GM12878 (cell line): ENCODE results near the gene PPP4R3B. TPM values are rescaled to one million over a fixed set of nuclear protein-coding genes. Genes with fewer than 3 reads are reported as not detected.

Experiments used
- ATAC-seq: fragments of 200-7000 bp; cut with Tn5 transposase; 3 replicates; pipeline ENCODE4 v1.9.1; 2020; ENCODE audit warnings: mild to moderate bottlenecking, moderate library complexity
- BruUV-seq: library from RNA; stranded (reverse); fragments of 400-500 nt; replicated peaks from 2 replicates; lab custom pipeline; 2021; lab: Mats Ljungman, UMichigan
- CTCF ChIA-PET: fragments of 300-600 bp; sonication (Branson Sonifier 250); formaldehyde crosslinking; extraction: SDS; loops from one replicate; lab custom pipeline; 2021; ENCODE audit warnings: inconsistent platforms; lab: Yijun Ruan, JAX
- POLR2A ChIA-PET: fragments of 350-600 bp; formaldehyde crosslinking; extraction: SDS; loops from one replicate; lab custom pipeline; 2021; ENCODE audit warnings: inconsistent platforms; lab: Charles Lee
- RAD21 ChIA-PET: fragments of 300-600 bp; sonication (Branson Sonifier 250); formaldehyde crosslinking; loops from one replicate; lab custom pipeline; 2023; ENCODE audit warnings: antibody characterized with exemption; ENCODE audit not compliant: unreplicated experiment; lab: Charles Lee
- SMC1A ChIA-PET: fragments of 300-600 bp; sonication (Branson Sonifier 250); formaldehyde crosslinking; loops from one replicate; lab custom pipeline; 2023; ENCODE audit not compliant: unreplicated experiment, uncharacterized antibody; lab: Charles Lee
- DNase-seq: peaks from one replicate; pipeline ENCODE4 v3.0.0-alpha.2; 2011; ENCODE audit warnings: low read depth, low spot score
- FAIRE-seq: peaks from 3 replicates; lab custom pipeline; 2011; peaks lifted over from hg19 to GRCh38; lab: Jason Lieb, UNC
- H2AFZ ChIP-seq: 2 replicates; pipeline ENCODE4 v1.6.0; 2011; ENCODE audit warnings: low read depth, low read length, control low read depth; ENCODE audit not compliant: control insufficient read depth
- H3K27ac ChIP-seq: 2 replicates; pipeline ENCODE4 v1.5.1; 2011; ENCODE audit warnings: control low read depth; ENCODE audit not compliant: control insufficient read depth, insufficient read depth
- H3K27me3 ChIP-seq, 2 experiments: replicated peaks in 1 of 2; 2 replicates each; pipeline versions ENCODE4 v1.6.0 to v1.6.1; 2011; ENCODE audit warnings: low read length in 1 of 2; ENCODE audit not compliant: control insufficient read depth in 2 of 2, insufficient read depth in 2 of 2
- H3K36me3 ChIP-seq, 2 experiments: 2 replicates each; pipeline ENCODE4 v1.5.1; 2011; ENCODE audit warnings: low read length in 1 of 2; ENCODE audit not compliant: control insufficient read depth in 2 of 2, insufficient read depth in 2 of 2
- H3K4me1 ChIP-seq: 2 replicates; pipeline ENCODE4 v1.6.1; 2011; ENCODE audit warnings: mild to moderate bottlenecking, low read length, moderate library complexity, mixed read lengths; ENCODE audit not compliant: control insufficient read depth, insufficient read depth
- H3K4me2 ChIP-seq: 2 replicates; pipeline ENCODE4 v1.6.0; 2011; ENCODE audit warnings: control low read depth; ENCODE audit not compliant: control insufficient read depth, insufficient read depth
- H3K4me3 ChIP-seq: fragments of 200-600 bp; sonication (generic); 2 replicates; pipeline ENCODE4 v1.5.1; 2016
- H3K79me2 ChIP-seq: 2 replicates; pipeline ENCODE4 v1.6.0; 2011; ENCODE audit warnings: low read length; ENCODE audit not compliant: control insufficient read depth, insufficient read depth
- H3K9ac ChIP-seq: 2 replicates; pipeline ENCODE4 v1.8.0; 2011; ENCODE audit warnings: low read length, control low read depth, mixed read lengths; ENCODE audit not compliant: control insufficient read depth, insufficient read depth
- H3K9me3 ChIP-seq: replicated peaks from 3 replicates; pipeline ENCODE4 v1.5.1; 2011; ENCODE audit warnings: mild to moderate bottlenecking, low read length; ENCODE audit not compliant: control insufficient read depth, insufficient read depth
- H4K20me1 ChIP-seq: 2 replicates; pipeline ENCODE4 v1.6.0; 2011; ENCODE audit not compliant: control insufficient read depth, insufficient read depth
- BACH1 ChIP-seq: fragments of 450-650 bp; IDR thresholded peaks from 2 replicates; pipeline ENCODE4 v1.6.1; 2017; ENCODE audit warnings: mild to moderate bottlenecking, borderline replicate concordance
- BCL11A ChIP-seq: IDR thresholded peaks from 2 replicates; pipeline ENCODE4 v1.6.1; 2011; ENCODE audit warnings: low read depth, low read length
- CBFB ChIP-seq: IDR thresholded peaks from 2 replicates; pipeline ENCODE4 v1.6.1; 2016; ENCODE audit warnings: antibody characterized with exemption, low read depth
- CBX5 ChIP-seq: sonication (generic); IDR thresholded peaks from 2 replicates; pipeline ENCODE4 v1.6.1; 2016; ENCODE audit warnings: low read depth, moderate library complexity, mild to moderate bottlenecking, inconsistent platforms
- CEBPB ChIP-seq, 2 experiments: fragments of 150-350 bp in 1 of 2; IDR thresholded peaks; 2 replicates each; pipeline ENCODE4 v1.6.1; 2012 to 2014; ENCODE audit warnings: low read depth in 2 of 2, low read length in 2 of 2, borderline replicate concordance in 1 of 2, inconsistent platforms in 1 of 2
- CHD1 ChIP-seq: IDR thresholded peaks from 2 replicates; pipeline ENCODE4 v1.6.1; 2012; ENCODE audit warnings: low read depth, low read length, improper control_type of control experiment
- CREM ChIP-seq: IDR thresholded peaks from 2 replicates; pipeline ENCODE4 v1.6.1; 2014; ENCODE audit warnings: antibody characterized with exemption, low read depth
- HSF1 ChIP-seq: fragments of 150-350 bp; IDR thresholded peaks from 2 replicates; pipeline ENCODE4 v1.6.1; 2014; ENCODE audit warnings: mild to moderate bottlenecking, low read depth, low read length
- KLF5 ChIP-seq: fragments of 450-650 bp; IDR thresholded peaks from 2 replicates; pipeline ENCODE4 v1.6.1; 2014; ENCODE audit warnings: mild to moderate bottlenecking; ENCODE audit not compliant: partially characterized antibody
- MLLT1 ChIP-seq: fragments of 450-650 bp; IDR thresholded peaks from 2 replicates; pipeline ENCODE4 v1.6.1; 2016; ENCODE audit warnings: mild to moderate bottlenecking
- NKRF ChIP-seq: fragments of 450-650 bp; conservative IDR thresholded peaks from 2 replicates; pipeline ENCODE4 v1.6.1; 2017; ENCODE audit warnings: mild to moderate bottlenecking, moderate library complexity
- RAD21 ChIP-seq: IDR thresholded peaks from 2 replicates; pipeline ENCODE4 v1.6.1; 2011; ENCODE audit warnings: mild to moderate bottlenecking, low read depth, low read length, moderate library complexity; ENCODE audit not compliant: insufficient read depth
- SRF ChIP-seq, 2 experiments: IDR thresholded peaks; 2 replicates each; pipeline ENCODE4 v1.6.1; 2011; ENCODE audit warnings: low read depth in 2 of 2, low read length in 2 of 2, mild to moderate bottlenecking in 1 of 2, moderate library complexity in 1 of 2
- TBL1XR1 ChIP-seq: IDR thresholded peaks from 2 replicates; pipeline ENCODE4 v1.6.1; 2012; ENCODE audit warnings: low read depth, low read length, improper control_type of control experiment
- TCF7 ChIP-seq: IDR thresholded peaks from 2 replicates; pipeline ENCODE4 v1.6.1; 2014; ENCODE audit warnings: antibody characterized with exemption, borderline replicate concordance
- ZBTB4 ChIP-seq: fragments of 450-650 bp; formaldehyde crosslinking; IDR thresholded peaks from 2 replicates; pipeline ENCODE4 v1.4.0; 2022; ENCODE audit warnings: mild to moderate bottlenecking, moderate library complexity
- ZNF207 ChIP-seq: fragments of 450-650 bp; IDR thresholded peaks from 2 replicates; pipeline ENCODE4 v1.6.1; 2014; ENCODE audit warnings: antibody characterized with exemption, mild to moderate bottlenecking, borderline replicate concordance
- ZNF622 ChIP-seq: fragments of 450-650 bp; IDR thresholded peaks from 2 replicates; pipeline ENCODE4 v1.6.1; 2017; ENCODE audit warnings: mild to moderate bottlenecking, inconsistent platforms
- WGBS: methylation state at CpG from one replicate; pipeline ENCODE4 v1.1.6; 2016; ENCODE audit warnings: low lambda C conversion rate; ENCODE audit not compliant: insufficient replicate concordance, insufficient coverage; ENCODE audit errors: missing lambda C conversion rate; 5-methylcytosine and 5-hydroxymethylcytosine counted together
- in situ Hi-C: fragments of 300-500 bp; cut with MboI; formaldehyde crosslinking; loops from 9 replicates; pipeline ENCODE4 v1.14.3; 2018; ENCODE audit warnings: mixed read lengths
- intact Hi-C: fragments of 100-400 bp; cut with micrococcal nuclease; formaldehyde crosslinking; loops from one replicate; pipeline ENCODE4 v1.14.2; 2022; ENCODE audit not compliant: unreplicated experiment
- polyA plus RNA-seq, 11 experiments: library from polyadenylated mRNA; depleted of rRNA in 4 of 11; unstranded in 6 of 11; stranded (reverse) in 5 of 11; fragments of >200 nt; fragmentation: Nextera tagmentation in 4 of 11; fragmentation: Illumina TruSeq in 1 of 11; extraction: Ambion mirVana in 4 of 11; extraction: Trizol in 1 of 11; gene quantifications; 1 replicate in 1 of 11; 2 replicates in 10 of 11; pipeline versions ENCODE4 v1.2.1 to v1.2.3, GENCODE V29; 2011 to 2016; ENCODE audit warnings: inconsistent platforms in 2 of 11, missing spikeins in 2 of 11, low read depth in 1 of 11
- total RNA-seq, 4 experiments: library from RNA; depleted of rRNA in 3 of 4; stranded (reverse); fragments of >200 nt in 3 of 4; fragmentation: Illumina TruSeq in 1 of 4; extraction: Trizol in 1 of 4; gene quantifications; 2 replicates each; pipeline versions ENCODE4 v1.2.1 to v1.2.3, GENCODE V29; 2013 to 2021

Gene PPP4R3B
- total and polyA plus RNA-seq, 10 of the 15 experiments (the other 5 are each of a cell fraction or from before 2014, with no cell fraction given): 10.9 to 70.1 (median 49.2) TPM

- no peaks in the 10 kb centered on the region for H3K27me3 ChIP-seq
- CTCF ChIA-PET: interaction anchor here (0.9 kb wide), 2 partner anchors 10 to 15 kb away, joined by 3 read pairs; no protein-coding TSS in a partner anchor
- no peak overlapping the region for H3K9ac ChIP-seq
- intact Hi-C loops (loop anchor here (10.0 kb wide), 2 partner anchors 327 to 1037 kb away; no protein-coding TSS in a partner anchor), in situ Hi-C loops (no loop called here)
- H3K36me3 ChIP-seq: peaks cover 0 to 29% of the 10 kb centered on the region in 2 experiments; a peak in 2 of 4 replicates
- no peak for DNase-seq
- no peak for ATAC-seq
- H3K27ac ChIP-seq: no peak overlapping the region
- POLR2A ChIA-PET: no interaction called here
- no TSS peak for BruUV-seq
- SMC1A ChIA-PET: interaction anchor here (2.1 kb wide), 1 partner anchor 10 kb away, joined by 4 read pairs; no protein-coding TSS in a partner anchor
- RAD21 ChIA-PET: no interaction called here
- H4K20me1 ChIP-seq: no peaks in the 10 kb centered on the region
- no peak overlapping the region for H3K4me3 ChIP-seq
- WGBS: 96% methylated on average over 1 of the region's 1 CpG
- H3K9me3 ChIP-seq: no peaks in the 10 kb centered on the region
- H3K4me2 ChIP-seq: no peak overlapping the region
- H3K4me1 ChIP-seq: no peaks in the 10 kb centered on the region
- peaks cover 62% of the 10 kb centered on the region for H3K79me2 ChIP-seq
- FAIRE-seq: no peak
- no peak overlapping the region for H2AFZ ChIP-seq
- no peak for TF ChIP-seq TBL1XR1
- TF ChIP-seq MLLT1: no peak
- no peak for TF ChIP-seq ZNF207
- TF ChIP-seq CHD1: no peak
- no peak for TF ChIP-seq CEBPB (IDR thresholded peaks at IDR 0.05; ENCODE audit: borderline replicate concordance in 1 of 2, low read depth in 2 of 2, low read length in 2 of 2)
- no peak for TF ChIP-seq TCF7
- no peak for TF ChIP-seq CBFB
- TF ChIP-seq BACH1: no peak
- TF ChIP-seq RAD21: no peak
- no peak for TF ChIP-seq CBX5
- TF ChIP-seq BCL11A: no peak
- TF ChIP-seq NKRF: no peak
- TF ChIP-seq HSF1: no peak
- no peak for TF ChIP-seq KLF5
- no peak for TF ChIP-seq CREM
- no peak for TF ChIP-seq ZNF622
- no peak for TF ChIP-seq SRF (IDR thresholded peaks at IDR 0.05; ENCODE audit: low read depth in 2 of 2, low read length in 2 of 2)
- no peak for TF ChIP-seq ZBTB4 (CRISPR knock-in tag)
Measured at GRCh38 chr2:55611997-55612396, 5.4 kb downstream of the PPP4R3B start.
